ENCODE data around the gene TRABD2B. TPM values are rescaled to one million over a fixed set of nuclear protein-coding genes. Genes with fewer than 3 reads are reported as not detected.

Gene TRABD2B
- total and polyA plus RNA-seq, 2 donors = 2.4 to 6.1 TPM

- no peak overlapping the region for H3K27ac ChIP-seq (ENCODE audit: low read depth)
- 90% methylated on average over 2 of the region's 2 CpGs for WGBS
- no peak for DNase-seq (ENCODE audit: extremely low spot score)
Measured at GRCh38 chr1:47976728-47977127, 20.5 kb downstream of the TRABD2B start.

GRCh38 chr1:47976267-47976666 is 20.9 kb downstream of the TRABD2B start:
- Histone ChIP-seq H3K36me3 (ENCODE audit: insufficient read depth) (no peaks in the 10 kb centered on the region), H3K4me1 (ENCODE audit: insufficient read depth) (no peaks in the 10 kb centered on the region), H3K27ac (ENCODE audit: low read depth) (no peak overlapping the region), H3K4me3 (ENCODE audit: low read depth, low read length) (no peak overlapping the region)
- DNase-seq (ENCODE audit: extremely low spot score) = no peak
- 77% methylated on average over 3 of the region's 3 CpGs for WGBS

More at GRCh38 chr1:47976728-47977127, 20.5 kb downstream of the TRABD2B start:
- Histone ChIP-seq H3K4me3 (ENCODE audit: low read depth, low read length) (no peak overlapping the region), H3K4me1 (ENCODE audit: insufficient read depth) (no peaks in the 10 kb centered on the region), H3K36me3 (ENCODE audit: insufficient read depth) (no peaks in the 10 kb centered on the region)

- 73% methylated on average over 3 of the region's 3 CpGs for WGBS
- no peaks in the 10 kb centered on the region for H3K36me3 ChIP-seq (ENCODE audit: insufficient read depth)
- no peak overlapping the region for H3K27ac ChIP-seq (ENCODE audit: low read depth)
- H3K4me3 ChIP-seq (ENCODE audit: low read depth, low read length) = no peak overlapping the region
- DNase-seq (ENCODE audit: extremely low spot score) = no peak
- H3K4me1 ChIP-seq (ENCODE audit: insufficient read depth) = peaks cover 2% of the 10 kb centered on the region
Measured at GRCh38 chr1:47975302-47975921, 21.8 kb downstream of the TRABD2B start.

GRCh38 chr1:47972864-47973432 is 24.2 kb downstream of the TRABD2B start:
- no peaks in the 10 kb centered on the region for H3K36me3 ChIP-seq (ENCODE audit: insufficient read depth)
- H3K4me3 ChIP-seq (ENCODE audit: low read depth, low read length) = no peak overlapping the region
- WGBS = 86% methylated on average over 4 of the region's 4 CpGs
- peaks cover 2% of the 10 kb centered on the region for H3K4me1 ChIP-seq (ENCODE audit: insufficient read depth)
- H3K27ac ChIP-seq (ENCODE audit: low read depth) = no peak overlapping the region
- no peak for DNase-seq (ENCODE audit: extremely low spot score)

GRCh38 chr1:47971385-47972160 is 25.6 kb downstream of the TRABD2B start:
- H3K27ac ChIP-seq (ENCODE audit: low read depth) = no peak overlapping the region
- whole genome bisulfite sequencing = 94% methylated on average over 2 of the region's 2 CpGs
- DNase-seq (ENCODE audit: extremely low spot score) = no peak
- no peaks in the 10 kb centered on the region for H3K36me3 ChIP-seq (ENCODE audit: insufficient read depth)
- no peak overlapping the region for H3K4me3 ChIP-seq (ENCODE audit: low read depth, low read length)
- H3K4me1 ChIP-seq (ENCODE audit: insufficient read depth) = peaks cover 2% of the 10 kb centered on the region

GRCh38 chr1:47970882-47971281 is 26.3 kb downstream of the TRABD2B start:
- WGBS = 78% methylated on average over 3 of the region's 3 CpGs
- H3K4me3 ChIP-seq (ENCODE audit: low read depth, low read length) = no peak overlapping the region
- H3K36me3 ChIP-seq (ENCODE audit: insufficient read depth) = no peaks in the 10 kb centered on the region
- H3K4me1 ChIP-seq (ENCODE audit: insufficient read depth) = peaks cover 2% of the 10 kb centered on the region
- DNase-seq (ENCODE audit: extremely low spot score) = no peak
- no peak overlapping the region for H3K27ac ChIP-seq (ENCODE audit: low read depth)

- 87% methylated on average over 3 of the region's 3 CpGs for WGBS
- DNase-seq (ENCODE audit: extremely low spot score) = no peak
- H3K36me3 ChIP-seq (ENCODE audit: insufficient read depth) = no peaks in the 10 kb centered on the region
- no peak overlapping the region for H3K4me3 ChIP-seq (ENCODE audit: low read depth, low read length)
- no peak overlapping the region for H3K27ac ChIP-seq (ENCODE audit: low read depth)
- peaks cover 3% of the 10 kb centered on the region for H3K4me1 ChIP-seq (ENCODE audit: insufficient read depth)
Measured at GRCh38 chr1:47969478-47969877, 27.7 kb downstream of the TRABD2B start.

- peaks cover 3% of the 10 kb centered on the region for H3K4me1 ChIP-seq (ENCODE audit: insufficient read depth)
- no peak overlapping the region for H3K27ac ChIP-seq (ENCODE audit: low read depth)
- DNase-seq (ENCODE audit: extremely low spot score) = no peak
- H3K36me3 ChIP-seq (ENCODE audit: insufficient read depth) = no peaks in the 10 kb centered on the region
- 95% methylated on average over 3 of the region's 3 CpGs for WGBS
- no peak overlapping the region for H3K4me3 ChIP-seq (ENCODE audit: low read depth, low read length)
Measured at GRCh38 chr1:47968556-47968888, 28.7 kb downstream of the TRABD2B start.

- no peak overlapping the region for H3K27ac ChIP-seq (ENCODE audit: low read depth)
- 87% methylated on average over 7 of the region's 7 CpGs for WGBS
- peaks cover 3% of the 10 kb centered on the region for H3K4me1 ChIP-seq (ENCODE audit: insufficient read depth)
- no peaks in the 10 kb centered on the region for H3K36me3 ChIP-seq (ENCODE audit: insufficient read depth)
- no peak overlapping the region for H3K4me3 ChIP-seq (ENCODE audit: low read depth, low read length)
- DNase-seq (ENCODE audit: extremely low spot score) = no peak
Measured at GRCh38 chr1:47967864-47968555, 29.2 kb downstream of the TRABD2B start.

GRCh38 chr1:47965816-47966215 is 31.4 kb downstream of the TRABD2B start:
- DNase-seq (ENCODE audit: extremely low spot score) = no peak
- WGBS = 81% methylated on average over 4 of the region's 4 CpGs
- Histone ChIP-seq H3K4me1 (ENCODE audit: insufficient read depth) (peaks cover 3% of the 10 kb centered on the region), H3K27ac (ENCODE audit: low read depth) (no peak overlapping the region), H3K4me3 (ENCODE audit: low read depth, low read length) (no peak overlapping the region), H3K36me3 (ENCODE audit: insufficient read depth) (no peaks in the 10 kb centered on the region)

- WGBS = 61% methylated on average over 5 of the region's 5 CpGs
- no peak for DNase-seq (ENCODE audit: extremely low spot score)
- peaks cover 2% of the 10 kb centered on the region for H3K4me1 ChIP-seq (ENCODE audit: insufficient read depth)
- H3K4me3 ChIP-seq (ENCODE audit: low read depth, low read length) = no peak overlapping the region
- H3K27ac ChIP-seq (ENCODE audit: low read depth) = no peak overlapping the region
- no peaks in the 10 kb centered on the region for H3K36me3 ChIP-seq (ENCODE audit: insufficient read depth)
Measured at GRCh38 chr1:47964636-47965035, 32.5 kb downstream of the TRABD2B start.

GRCh38 chr1:47963568-47964358 is 33.4 kb downstream of the TRABD2B start:
- Histone ChIP-seq H3K4me1 (ENCODE audit: insufficient read depth) (peaks cover 2% of the 10 kb centered on the region), H3K36me3 (ENCODE audit: insufficient read depth) (no peaks in the 10 kb centered on the region), H3K4me3 (ENCODE audit: low read depth, low read length) (no peak overlapping the region), H3K27ac (ENCODE audit: low read depth) (peak overlapping the region; percentile 0)
- DNase-seq (ENCODE audit: extremely low spot score) = no peak
- 41% methylated on average over 13 of the region's 13 CpGs for WGBS

All from urinary bladder (tissue), 4 donors.